ENCODE results near the gene FBF1.
"Not testable (repeated sequence)": the region's sequence is repeated elsewhere in the genome, so short reads cannot be mapped to it uniquely, and the experiment has no call there.

FBF1 gene

GRCh38 chr17:75893305-75894048 is 47.4 kb downstream of the FBF1 start:
- no peak for FAIRE-seq

- no peak for FAIRE-seq
Measured at GRCh38 chr17:75892556-75893224, 48.2 kb downstream of the FBF1 start.

DNA sequence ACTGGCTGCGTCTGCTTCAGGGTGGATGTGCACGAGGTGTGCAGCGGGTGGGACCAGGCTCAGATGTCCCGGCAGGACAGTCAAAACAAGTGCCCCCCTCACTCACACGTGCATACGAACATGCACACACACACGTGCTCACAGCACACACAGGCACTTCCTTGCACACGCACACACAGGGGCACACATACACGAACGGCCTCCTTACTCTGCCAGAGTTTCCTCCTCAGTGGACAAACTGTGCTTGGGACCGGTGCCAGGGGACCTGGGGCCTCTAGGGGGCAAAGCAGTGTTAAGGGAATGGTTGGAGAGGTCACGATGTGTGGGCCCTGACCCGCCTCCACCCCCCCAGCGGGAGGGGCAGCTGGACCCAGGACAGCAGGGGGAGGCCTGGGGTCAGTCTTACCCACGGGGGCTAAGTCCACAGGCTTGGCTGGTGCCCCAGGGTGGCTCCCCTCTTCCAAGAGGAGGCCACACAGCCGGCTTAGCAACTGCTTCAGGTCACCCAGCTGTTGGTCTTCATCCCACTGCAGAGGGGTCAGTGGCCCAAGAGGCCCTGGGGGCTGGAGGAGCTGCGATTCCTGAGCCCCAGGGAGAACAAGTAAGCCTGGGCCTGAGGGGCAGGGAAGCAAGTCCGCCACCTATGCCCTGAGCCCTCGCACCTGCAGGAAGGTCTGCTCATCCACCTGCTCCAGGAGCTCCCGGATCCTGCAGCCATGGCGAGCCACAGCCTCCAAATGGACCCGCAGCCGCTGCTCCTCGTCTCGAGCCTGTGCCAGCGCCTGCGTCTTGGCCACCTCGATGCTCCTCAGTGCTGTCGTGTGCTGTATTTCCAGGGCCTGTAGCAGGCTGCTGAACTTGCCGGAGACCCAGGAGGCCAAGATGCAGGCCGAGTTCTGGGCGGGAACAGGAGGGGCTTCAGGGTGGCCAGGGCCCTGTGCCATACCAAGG is 49.0 kb downstream of the FBF1 start:
- FAIRE-seq: no peak

- no peak for FAIRE-seq
Measured at GRCh38 chr17:75891022-75891604, 49.7 kb downstream of the FBF1 start.

DNA sequence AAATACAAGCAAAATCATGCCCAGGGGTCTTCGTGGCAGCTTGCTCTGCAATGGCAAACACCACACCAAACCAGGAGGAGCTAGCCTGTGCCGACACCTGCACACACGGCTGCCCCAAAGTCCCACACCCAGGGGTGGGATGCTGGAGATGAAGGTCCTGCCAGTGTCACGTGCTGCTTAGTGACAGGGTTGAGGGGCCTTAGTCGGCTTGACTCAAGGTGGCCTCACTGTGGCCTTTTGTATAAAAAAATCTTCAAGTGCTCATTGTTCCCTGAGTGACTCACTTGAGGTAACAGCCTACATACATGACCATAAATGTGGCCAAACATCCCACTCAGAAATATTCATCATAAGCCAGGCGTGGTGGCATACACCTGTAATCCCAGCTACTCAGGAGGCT is 51.4 kb downstream of the FBF1 start:
- FAIRE-seq: no peak

- FAIRE-seq: no peak
Measured at GRCh38 chr17:75888484-75888883, 52.4 kb downstream of the FBF1 start.

GRCh38 chr17:75885860-75886259 is 55.0 kb downstream of the FBF1 start:
- not testable (repeated sequence) for FAIRE-seq

DNA sequence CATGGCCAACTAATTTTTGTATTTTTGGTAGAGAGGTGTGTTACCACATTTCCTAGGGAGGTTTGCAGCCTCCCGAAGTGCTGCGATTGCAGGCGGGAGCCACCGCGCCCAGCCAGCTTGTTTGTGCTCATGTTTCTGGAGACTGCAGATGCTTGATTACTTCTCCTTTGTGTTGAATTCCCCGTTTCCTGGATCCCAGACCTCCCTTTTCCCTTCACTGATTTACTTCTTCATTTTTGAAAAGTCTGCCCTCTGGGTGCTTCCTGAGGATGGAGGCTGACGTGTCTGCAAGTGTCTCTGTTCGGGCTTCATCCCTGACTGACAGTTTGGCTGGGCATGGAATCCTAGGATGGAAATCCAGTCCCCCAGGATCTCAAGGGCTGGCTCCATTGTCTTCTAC is 55.4 kb downstream of the FBF1 start:
- FAIRE-seq: no peak

DNA sequence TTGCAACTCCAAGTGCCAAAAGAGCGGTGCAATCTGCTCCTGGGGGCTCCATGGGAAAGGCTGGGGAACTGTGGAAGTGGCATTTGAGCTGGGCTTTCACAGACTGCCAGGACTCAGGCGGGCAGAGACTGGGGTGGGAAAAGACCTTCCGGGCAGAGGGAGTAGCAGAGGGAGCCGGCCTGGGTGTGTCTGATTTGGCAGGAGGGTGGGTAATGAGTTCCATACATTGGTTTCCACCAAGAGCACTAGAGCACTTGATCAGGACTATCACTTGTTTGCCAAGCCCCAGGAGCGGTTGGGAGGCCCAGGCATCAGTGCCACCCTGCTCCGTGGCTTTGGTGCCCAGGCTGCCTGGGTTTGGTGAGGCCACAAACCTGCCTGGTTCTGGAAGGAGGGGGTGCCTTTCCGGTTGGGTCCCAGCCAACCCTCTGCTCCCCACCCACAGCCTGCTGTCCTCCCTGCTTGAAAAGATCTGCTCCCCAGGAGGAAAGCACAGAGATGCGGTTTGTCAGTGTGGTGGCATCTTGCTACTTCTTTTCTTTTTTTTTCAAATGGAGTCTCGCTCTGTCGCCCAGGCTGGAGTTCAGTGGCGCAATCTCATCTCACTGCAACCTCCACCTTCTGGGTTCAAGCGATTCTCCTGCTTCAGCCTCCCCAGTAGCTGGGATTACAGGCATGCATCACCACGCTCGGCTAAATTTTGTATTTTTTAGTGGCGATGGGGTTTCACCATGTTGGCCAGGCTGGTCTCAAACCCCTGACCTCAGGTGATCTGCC is 59.0 kb downstream of the FBF1 start:
- no peak for FAIRE-seq

- FAIRE-seq: no peak
Measured at GRCh38 chr17:75880266-75880665, 60.6 kb downstream of the FBF1 start.

DNA sequence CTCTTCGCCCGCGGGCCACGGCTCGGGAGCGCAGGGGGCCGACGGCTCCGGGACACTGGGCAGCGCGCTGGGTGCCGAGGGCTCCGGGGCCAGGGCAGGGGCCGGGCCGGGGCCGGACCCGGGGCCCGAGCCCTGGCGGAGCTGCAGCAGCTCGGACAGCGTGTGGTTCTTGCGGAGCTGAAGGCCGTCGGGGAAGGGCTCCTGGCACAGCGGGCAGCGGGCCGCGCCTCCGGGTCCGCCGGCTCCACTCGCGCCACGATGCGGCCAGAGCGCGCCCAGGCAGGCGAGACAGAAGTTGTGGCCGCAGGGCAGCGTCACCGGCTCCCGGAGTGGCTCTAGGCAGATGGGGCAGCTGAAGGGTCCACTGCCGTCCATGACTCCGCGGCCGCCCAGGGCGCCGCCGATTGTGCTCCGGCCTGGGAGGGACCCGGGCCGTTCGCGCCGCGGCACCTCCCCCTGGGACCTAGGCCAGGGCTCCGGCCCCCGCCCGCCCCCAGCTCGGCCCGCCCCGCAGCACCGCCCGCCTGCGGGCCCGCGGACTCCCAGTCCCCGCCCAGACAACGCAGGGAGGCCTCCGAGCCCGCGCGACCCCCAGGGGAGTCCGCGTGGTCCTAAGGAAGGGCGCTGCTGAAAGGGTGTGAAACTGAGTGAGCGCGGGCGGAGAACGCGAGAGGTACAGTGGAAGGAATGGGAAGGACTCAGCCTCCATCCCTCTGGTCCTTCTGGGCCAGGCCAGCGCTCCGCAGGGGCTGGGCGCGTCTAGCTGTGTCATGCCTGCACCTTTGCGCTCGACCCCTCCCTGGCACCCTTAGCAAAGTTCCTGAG is 62.5 kb downstream of the FBF1 start, which contains the start of gene TRIM47:
Gene TRIM47 (minus strand): TSS at position 408 of the 825 bp plus-strand sequence. CDS start 33 bp downstream, at position 375.
- no peak for FAIRE-seq

DNA sequence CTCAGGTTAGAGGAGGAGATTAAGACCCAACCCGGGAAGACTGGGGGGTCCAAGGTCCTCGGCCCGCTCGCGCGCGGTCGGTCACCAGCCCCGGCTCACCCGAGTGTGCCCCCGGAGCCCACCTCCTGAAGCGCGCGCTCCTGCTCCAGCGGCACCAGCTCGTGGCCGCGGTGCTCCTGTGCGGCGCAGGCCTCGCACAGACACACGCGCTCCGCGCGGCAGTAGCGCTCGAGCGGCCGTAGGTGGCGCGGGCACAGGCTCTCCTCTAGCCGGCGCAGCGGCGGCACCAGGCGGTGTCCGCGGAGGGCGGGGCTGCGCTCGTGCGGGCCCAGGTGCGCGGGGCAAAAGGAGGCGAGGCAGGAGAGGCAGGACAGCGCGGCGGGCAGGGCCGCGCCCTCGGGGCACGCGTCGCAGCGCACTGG is 63.1 kb downstream of the FBF1 start:
- no peak for FAIRE-seq

GRCh38 chr17:75876938-75877751 is 63.7 kb downstream of the FBF1 start:
- no peak for FAIRE-seq

GRCh38 chr17:75876190-75876937 is 64.5 kb downstream of the FBF1 start:
- FAIRE-seq: no peak

DNA sequence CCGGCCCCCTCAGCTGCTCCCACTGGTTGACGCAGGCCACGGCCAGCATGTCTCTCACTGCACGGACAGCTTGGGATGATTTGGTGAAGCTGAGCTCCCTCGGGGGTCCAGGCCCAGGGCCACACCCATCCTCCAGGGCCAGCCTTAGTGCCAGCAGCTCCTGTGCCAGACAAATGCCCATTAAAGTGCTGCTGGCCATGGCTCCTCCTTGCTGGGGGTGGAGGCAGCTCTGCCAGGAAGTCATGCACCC is 65.0 kb downstream of the FBF1 start:
- no peak for FAIRE-seq

GRCh38 chr17:75875182-75875939 is 65.5 kb downstream of the FBF1 start:
- no peak for FAIRE-seq

- no peak for FAIRE-seq
Measured at GRCh38 chr17:75874323-75875181, 66.3 kb downstream of the FBF1 start.
